H1 (cell line): ENCODE measurements around the gene MROH7. TPM values are rescaled to one million over a fixed set of nuclear protein-coding genes. Genes with fewer than 3 reads are reported as not detected.

Experiments
- CTCF ChIA-PET: fragments of 300-600 bp; sonication (Branson Sonifier 250); formaldehyde crosslinking; loops from one replicate; lab custom pipeline; 2021; ENCODE audit not compliant: partially characterized antibody; lab: Charles Lee
- POLR2A ChIA-PET: fragments of 300-600 bp; sonication (Branson Sonifier 250); formaldehyde crosslinking; loops from one replicate; lab custom pipeline; 2021; ENCODE audit warnings: inconsistent platforms; ENCODE audit not compliant: partially characterized antibody; lab: Charles Lee
- DNase-seq, 2 experiments: peaks; one replicate each; pipeline versions ENCODE4 v3.0.0 to v3.0.0-alpha.2; 2010 to 2022; ENCODE audit warnings: low spot score in 2 of 2, low read depth in 1 of 2, mixed read lengths in 1 of 2
- FAIRE-seq: peaks from 2 replicates; lab custom pipeline; 2011; peaks lifted over from hg19 to GRCh38; lab: Jason Lieb, UNC
- H2AFZ ChIP-seq: 2 replicates; pipeline ENCODE4 v1.8.1; 2012; ENCODE audit warnings: low read length, inconsistent platforms
- H2AK5ac ChIP-seq: 2 replicates; pipeline ENCODE4 v1.6.1; 2013; ENCODE audit warnings: low read depth, low read length
- H2BK120ac ChIP-seq: replicated peaks from 2 replicates; pipeline ENCODE3; 2013; ENCODE audit warnings: low read depth, low read length, inconsistent platforms
- H2BK12ac ChIP-seq: 2 replicates; pipeline ENCODE4 v1.6.1; 2013; ENCODE audit warnings: low read depth, low read length
- H2BK15ac ChIP-seq: 2 replicates; pipeline ENCODE4 v1.6.1; 2013; ENCODE audit warnings: low read length
- H2BK20ac ChIP-seq: 2 replicates; pipeline ENCODE4 v1.6.1; 2013; ENCODE audit warnings: low read length
- H2BK5ac ChIP-seq: 2 replicates; pipeline ENCODE4 v1.6.1; 2013; ENCODE audit warnings: low read depth, low read length
- H3K14ac ChIP-seq: 2 replicates; pipeline ENCODE4 v1.6.1; 2013; ENCODE audit warnings: inconsistent platforms; ENCODE audit not compliant: insufficient read length
- H3K18ac ChIP-seq: 2 replicates; pipeline ENCODE4 v1.6.1; 2013; ENCODE audit warnings: low read length; ENCODE audit errors: extremely low read depth
- H3K23ac ChIP-seq: 2 replicates; pipeline ENCODE4 v1.6.1; 2013; ENCODE audit warnings: inconsistent platforms; ENCODE audit not compliant: insufficient read length
- H3K23me2 ChIP-seq: 2 replicates; pipeline ENCODE4 v1.6.1; 2013; ENCODE audit warnings: low read depth, low read length
- H3K27ac ChIP-seq: 2 replicates; pipeline ENCODE4 v1.6.1; 2011; ENCODE audit warnings: low read depth, low read length, inconsistent platforms
- H3K27me3 ChIP-seq, 4 experiments: replicated peaks in 1 of 4; 1 replicate in 1 of 4; 2 replicates in 3 of 4; pipeline versions ENCODE4 v1.6.1 to v1.8.1; 2011 to 2013; ENCODE audit warnings: low read length in 3 of 4, mild to moderate bottlenecking in 3 of 4, inconsistent platforms in 2 of 4, mixed read lengths in 2 of 4, moderate library complexity in 1 of 4; ENCODE audit not compliant: control insufficient read depth in 3 of 4, insufficient read depth in 3 of 4; ENCODE audit errors: extremely low read depth in 1 of 4
- H3K36me3 ChIP-seq, 4 experiments: 2 replicates each; pipeline versions ENCODE4 v1.6.1 to v1.8.1; 2011 to 2013; ENCODE audit warnings: mild to moderate bottlenecking in 4 of 4, low read length in 3 of 4, moderate library complexity in 2 of 4, control low read depth in 1 of 4, inconsistent platforms in 1 of 4; ENCODE audit not compliant: insufficient read depth in 4 of 4, control insufficient read depth in 2 of 4
- H3K4ac ChIP-seq: replicated peaks from 2 replicates; pipeline ENCODE3; 2013; ENCODE audit warnings: low read length, low read depth, mixed read lengths, inconsistent platforms; ENCODE audit not compliant: insufficient read length
- H3K4me1 ChIP-seq, 4 experiments: replicated peaks in 1 of 4; 1 replicate in 1 of 4; 2 replicates in 3 of 4; pipeline versions ENCODE4 v1.6.1 to v1.8.1; 2011 to 2013; ENCODE audit warnings: low read length in 3 of 4, inconsistent platforms in 2 of 4, mixed read lengths in 1 of 4; ENCODE audit not compliant: insufficient read depth in 4 of 4, control insufficient read depth in 3 of 4
- H3K4me2 ChIP-seq, 2 experiments: 2 replicates each; pipeline versions ENCODE4 v1.6.1 to v1.8.1; 2011 to 2013; ENCODE audit warnings: low read depth in 2 of 2, low read length in 2 of 2, control low read depth in 1 of 2, inconsistent platforms in 1 of 2, mild to moderate bottlenecking in 1 of 2; ENCODE audit not compliant: insufficient read depth in 1 of 2
- H3K4me3 ChIP-seq, 4 experiments: fragments of 200-600, 300-600 bp in 1 of 4; sonication (generic), shearing (Covaris generic), sonication (Bioruptor Twin) in 1 of 4; 2 replicates each; pipeline versions ENCODE4 v1.5.1 to v1.8.1; 2011 to 2016; ENCODE audit warnings: low read length in 4 of 4, low read depth in 3 of 4, control low read depth in 2 of 4, inconsistent platforms in 2 of 4, mild to moderate bottlenecking in 2 of 4, mixed read lengths in 1 of 4, moderate library complexity in 1 of 4; ENCODE audit not compliant: insufficient read depth in 2 of 4; ENCODE audit errors: extremely low read depth in 1 of 4
- H3K56ac ChIP-seq: replicated peaks from 2 replicates; pipeline ENCODE3; 2013; ENCODE audit warnings: low read depth, mild to moderate bottlenecking, mixed read lengths, low read length, inconsistent platforms; ENCODE audit not compliant: insufficient read length
- H3K79me1 ChIP-seq: 2 replicates; pipeline ENCODE4 v1.6.1; 2013; ENCODE audit warnings: low read depth, low read length, control low read depth
- H3K79me2 ChIP-seq, 2 experiments: 2 replicates each; pipeline versions ENCODE4 v1.6.1 to v1.8.1; 2012 to 2013; ENCODE audit warnings: low read length in 2 of 2, mild to moderate bottlenecking in 2 of 2, inconsistent platforms in 1 of 2; ENCODE audit not compliant: insufficient read depth in 2 of 2, control insufficient read depth in 1 of 2
- H3K9ac ChIP-seq, 4 experiments: replicated peaks in 1 of 4; 1 replicate in 1 of 4; 2 replicates in 3 of 4; pipeline versions ENCODE4 v1.6.1 to v1.8.1; 2011 to 2013; ENCODE audit warnings: low read depth in 3 of 4, low read length in 3 of 4, control low read depth in 2 of 4, mild to moderate bottlenecking in 2 of 4, moderate library complexity in 2 of 4, inconsistent platforms in 1 of 4; ENCODE audit errors: extremely low read depth in 1 of 4
- H3K9me3 ChIP-seq, 2 experiments: 2 replicates each; pipeline versions ENCODE4 v1.6.1 to v1.8.1; 2012 to 2013; ENCODE audit warnings: mild to moderate bottlenecking in 2 of 2, moderate library complexity in 2 of 2, control low read depth in 1 of 2, inconsistent platforms in 1 of 2, low read depth in 1 of 2, low read length in 1 of 2, mixed read lengths in 1 of 2; ENCODE audit not compliant: insufficient read depth in 2 of 2
- H4K20me1 ChIP-seq, 2 experiments: replicated peaks in 1 of 2; 2 replicates each; pipeline versions ENCODE3 to v1.8.1; 2011 to 2013; ENCODE audit warnings: inconsistent platforms in 2 of 2, low read length in 2 of 2, mild to moderate bottlenecking in 1 of 2; ENCODE audit not compliant: insufficient read depth in 2 of 2, control insufficient read depth in 1 of 2
- H4K5ac ChIP-seq: 2 replicates; pipeline ENCODE4 v1.6.1; 2013; ENCODE audit warnings: low read length, low read depth, mixed read lengths, inconsistent platforms; ENCODE audit not compliant: insufficient read length
- H4K8ac ChIP-seq: 2 replicates; pipeline ENCODE4 v1.8.0; 2013; ENCODE audit warnings: mild to moderate bottlenecking, moderate library complexity, low read length, inconsistent platforms; ENCODE audit not compliant: insufficient read depth; ENCODE audit errors: extremely low read depth
- H4K91ac ChIP-seq: replicated peaks from 2 replicates; pipeline ENCODE3; 2013; ENCODE audit warnings: low read length, mixed read lengths, inconsistent platforms; ENCODE audit not compliant: insufficient read length
- ATF3 ChIP-seq: IDR thresholded peaks from 2 replicates; pipeline ENCODE4 v1.6.1; 2011; ENCODE audit warnings: low read depth, mild to moderate bottlenecking, low read length; ENCODE audit not compliant: insufficient read depth
- BCL11A ChIP-seq, 2 experiments: IDR thresholded peaks; one replicate each; pipeline ENCODE4 v1.6.1; 2011; ENCODE audit warnings: low read depth in 2 of 2, low read length in 2 of 2, mild to moderate bottlenecking in 2 of 2
- BRCA1 ChIP-seq: IDR thresholded peaks from 2 replicates; pipeline ENCODE4 v1.6.1; 2012; ENCODE audit warnings: low read depth, low read length, improper control_type of control experiment
- FOSL1 ChIP-seq: IDR thresholded peaks from 2 replicates; pipeline ENCODE4 v1.6.1; 2011; ENCODE audit warnings: mild to moderate bottlenecking, low read depth, low read length, moderate library complexity; ENCODE audit not compliant: insufficient read depth
- GABPA ChIP-seq: IDR thresholded peaks from 2 replicates; pipeline ENCODE4 v1.6.1; 2011; ENCODE audit warnings: mild to moderate bottlenecking, low read length, moderate library complexity, borderline replicate concordance; ENCODE audit not compliant: insufficient read depth
- HDAC2 ChIP-seq, 2 experiments: fragments of 300-600 bp in 1 of 2; sonication (generic) in 1 of 2; IDR thresholded peaks; 2 replicates each; pipeline ENCODE4 v1.6.1; 2011 to 2012; ENCODE audit warnings: low read depth in 2 of 2, low read length in 2 of 2, mild to moderate bottlenecking in 2 of 2, moderate library complexity in 2 of 2, borderline replicate concordance in 1 of 2, inconsistent platforms in 1 of 2
- HDAC6 ChIP-seq: IDR thresholded peaks from one replicate; pipeline ENCODE4 v1.7.1; 2012; ENCODE audit warnings: low read depth, mild to moderate bottlenecking, inconsistent platforms, low read length, moderate library complexity
- KDM1A ChIP-seq: fragments of 200-600, 300-600 bp; sonication (generic); IDR thresholded peaks from 2 replicates; pipeline ENCODE4 v1.7.1; 2016; ENCODE audit warnings: mild to moderate bottlenecking, low read length, borderline replicate concordance
- KDM5A ChIP-seq: fragments of 200-600 bp; IDR thresholded peaks from 2 replicates; pipeline ENCODE4 v1.7.1; 2012; ENCODE audit warnings: mild to moderate bottlenecking, low read length, inconsistent platforms, mixed read lengths
- PHF8 ChIP-seq: fragments of 200-600 bp; sonication (generic); conservative IDR thresholded peaks from 2 replicates; pipeline ENCODE4 v1.7.1; 2012; ENCODE audit warnings: low read depth, mild to moderate bottlenecking, inconsistent platforms, low read length, moderate library complexity
- RFX5 ChIP-seq: IDR thresholded peaks from 2 replicates; pipeline ENCODE4 v1.6.1; 2011; ENCODE audit warnings: low read depth, low read length, improper control_type of control experiment, borderline replicate concordance
- RXRA ChIP-seq: IDR thresholded peaks from 2 replicates; pipeline ENCODE4 v1.6.1; 2011; ENCODE audit warnings: low read depth, mild to moderate bottlenecking, low read length, moderate library complexity; ENCODE audit not compliant: insufficient read depth
- SP2 ChIP-seq: IDR thresholded peaks from 2 replicates; pipeline ENCODE4 v1.6.1; 2012; ENCODE audit warnings: mild to moderate bottlenecking, low read length, inconsistent platforms
- TEAD4 ChIP-seq: IDR thresholded peaks from 2 replicates; pipeline ENCODE4 v1.6.1; 2012; ENCODE audit warnings: low read depth, low read length, inconsistent platforms, mixed read lengths
- WGBS, 2 experiments: shearing (Covaris generic) in 1 of 2; methylation state at CpG; one replicate each; pipeline versions ENCODE4 v1.1.6 to v1.1.7; 2013 to 2015; ENCODE audit warnings: low lambda C conversion rate in 2 of 2, mixed read lengths in 2 of 2, inconsistent platforms in 1 of 2, low coverage in 1 of 2, missing lambda C conversion rate in 1 of 2; ENCODE audit not compliant: insufficient replicate concordance in 2 of 2, insufficient coverage in 1 of 2, insufficient read length in 1 of 2; ENCODE audit errors: extremely low coverage in 1 of 2, missing lambda C conversion rate in 1 of 2; 5-methylcytosine and 5-hydroxymethylcytosine counted together
- polyA plus RNA-seq, 7 experiments: library from polyadenylated mRNA; depleted of rRNA in 3 of 7; stranded (reverse) in 5 of 7; unstranded in 2 of 7; fragments of >200 nt in 5 of 7; fragments of 200-250 nt in 2 of 7; gene quantifications; 1 replicate in 5 of 7; 2 replicates in 1 of 7; 4 replicates in 1 of 7; pipeline versions ENCODE4 v1.2.1 to v1.2.3, GENCODE V29; 2011 to 2013; ENCODE audit warnings: missing spikeins in 2 of 7, mixed read lengths in 2 of 7
- total RNA-seq: library from RNA; stranded (reverse); fragmentation: NEBNext Ultra II Directional; extraction: Animal tissue kit (Norgen Biotek cat#: 25700); gene quantifications from 2 replicates; pipeline ENCODE4 v1.2.1, GENCODE V29; 2021

Gene MROH7
- total and polyA plus RNA-seq, 2 of the 8 experiments (the other 6 are each of a cell fraction or from before 2014, with no cell fraction given) = 0.07 to 0.20 TPM

GRCh38 chr1:54695764-54696163, 54.2 kb downstream of the MROH7 start:
- POLR2A ChIA-PET = interaction anchor here (1.1 kb wide), 1 partner anchor 10 kb away, joined by 3 read pairs; no protein-coding TSS in a partner anchor
- Histone ChIP-seq H3K14ac (no peak overlapping the region), H3K79me2 (no peaks in the 10 kb centered on the region), H3K4me1 (no peaks in the 10 kb centered on the region), H2BK20ac (no peak overlapping the region), H3K4me2 (no peak overlapping the region), H2BK15ac (no peak overlapping the region), H3K9me3 (no peaks in the 10 kb centered on the region), H2BK12ac (no peak overlapping the region), H4K8ac (no peak overlapping the region), H4K91ac (no peak overlapping the region), H3K23me2 (no peaks in the 10 kb centered on the region), H2BK120ac (no peak overlapping the region), H3K27me3 (no peaks in the 10 kb centered on the region), H2AFZ (no peak overlapping the region), H3K18ac (no peak overlapping the region), H3K4ac (no peak overlapping the region), H3K9ac (no peak overlapping the region), H3K27ac (no peak overlapping the region), H4K20me1 (no peaks in the 10 kb centered on the region), H2AK5ac (no peak overlapping the region), H3K4me3 (no peak overlapping the region), H3K36me3 (no peaks in the 10 kb centered on the region), H3K79me1 (no peaks in the 10 kb centered on the region), H2BK5ac (no peak overlapping the region), H4K5ac (no peak overlapping the region), H3K56ac (no peak overlapping the region), H3K23ac (no peak overlapping the region)
- DNase-seq = no peak
- CTCF ChIA-PET = interaction anchor here (1.1 kb wide), 1 partner anchor 13 kb away, joined by 3 read pairs; no protein-coding TSS in a partner anchor
- WGBS, 2 experiments = 67% methylated on average over 1 of the region's 1 CpG; no CpG with 5 or more reads in 1 of the 2 experiments
- no peak for FAIRE-seq
- TF ChIP-seq BCL11A (IDR thresholded peaks at IDR 0.05; ENCODE audit: low read depth in 2 of 2, low read length in 2 of 2) (no peak), SP2 (no peak), PHF8 (no peak), HDAC2 (IDR thresholded peaks at IDR 0.05; ENCODE audit: borderline replicate concordance in 1 of 2, low read depth in 2 of 2, low read length in 2 of 2) (no peak), BRCA1 (no peak), TEAD4 (no peak), HDAC6 (no peak), FOSL1 (no peak), ATF3 (no peak), RFX5 (no peak), KDM5A (no peak), KDM1A (no peak), RXRA (no peak), GABPA (no peak)
